Activated CD4-positive, alpha-beta T cell treated with anti-CD3 and anti-CD28 coated beads, Interleukin-2, amount 50 U/mL, for 1 hour (primary cell): Measurements from ENCODE around the gene PAPOLA.
"Not testable (repeated sequence)": the region's sequence is repeated elsewhere in the genome, so short reads cannot be mapped to it uniquely, and the experiment has no call there.

Source experiments
- DNase-seq: peaks from one replicate; pipeline ENCODE4 v3.0.0-alpha.2; 2020

The PAPOLA gene

GRCh38 chr14:96503306-96503679 lies 1.1 kb downstream of the PAPOLA start:
- DNase-seq = no peak

- not testable (repeated sequence) for DNase-seq
Measured at GRCh38 chr14:96504353-96504752, 2.2 kb downstream of the PAPOLA start.

GRCh38 chr14:96507723-96508122 lies 5.5 kb downstream of the PAPOLA start:
- no peak for DNase-seq

- DNase-seq = no peak
Measured at GRCh38 chr14:96508900-96509299, 6.7 kb downstream of the PAPOLA start.

GRCh38 chr14:96509457-96510090 lies 7.4 kb downstream of the PAPOLA start:
- no peak for DNase-seq

- no peak for DNase-seq
Measured at GRCh38 chr14:96511146-96511545, 9.0 kb downstream of the PAPOLA start.

- no peak for DNase-seq
Measured at GRCh38 chr14:96511667-96512066, 9.5 kb downstream of the PAPOLA start.

GRCh38 chr14:96512122-96512521 lies 9.9 kb downstream of the PAPOLA start:
- no peak for DNase-seq

- DNase-seq = no peak
Measured at GRCh38 chr14:96512602-96513397, 10.6 kb downstream of the PAPOLA start.

GRCh38 chr14:96514694-96515093 lies 12.5 kb downstream of the PAPOLA start:
- DNase-seq = no peak

GRCh38 chr14:96515731-96516130 lies 13.5 kb downstream of the PAPOLA start:
- no peak for DNase-seq

- no peak for DNase-seq
Measured at GRCh38 chr14:96516351-96516750, 14.2 kb downstream of the PAPOLA start.

- no peak for DNase-seq
Measured at GRCh38 chr14:96519970-96520369, 17.8 kb downstream of the PAPOLA start.

- DNase-seq = no peak
Measured at GRCh38 chr14:96525452-96525851, 23.3 kb downstream of the PAPOLA start.

GRCh38 chr14:96532632-96533031 lies 30.4 kb downstream of the PAPOLA start:
- DNase-seq = no peak

- DNase-seq = no peak
Measured at GRCh38 chr14:96536807-96537206, 34.6 kb downstream of the PAPOLA start.

GRCh38 chr14:96538097-96538989 lies 36.2 kb downstream of the PAPOLA start:
- no peak for DNase-seq

- no peak for DNase-seq
Measured at GRCh38 chr14:96538990-96539317, 36.8 kb downstream of the PAPOLA start.

- no peak for DNase-seq
Measured at GRCh38 chr14:96554315-96554910, 52.2 kb downstream of the PAPOLA start.

GRCh38 chr14:96559571-96559970 lies 57.4 kb downstream of the PAPOLA start:
- no peak for DNase-seq

GRCh38 chr14:96564389-96564788 lies 62.2 kb downstream of the PAPOLA start:
- no peak for DNase-seq

- no peak for DNase-seq
Measured at GRCh38 chr14:96565811-96566210, 63.6 kb downstream of the PAPOLA start.

GRCh38 chr14:96567289-96567899 lies 65.2 kb downstream of the PAPOLA start:
- no peak for DNase-seq
